Upper lobe of right lung (tissue), 1 donor: Measurements from ENCODE around the gene CAV2. TPM values are rescaled to one million over a fixed set of nuclear protein-coding genes. Genes with fewer than 3 reads are reported as not detected.

Experiments
- ATAC-seq: fragments of 200-7000 bp; cut with Tn5 transposase; one replicate; pipeline ENCODE4 v1.9.1; 2020; ENCODE audit warnings: mild to moderate bottlenecking, moderate library complexity
- DNase-seq: peaks from one replicate; pipeline ENCODE4 v3.0.0-alpha.2; 2020
- H3K27ac ChIP-seq: fragments of 200-600 bp; one replicate; pipeline ENCODE4 v1.8.0; 2022
- H3K27me3 ChIP-seq: fragments of 200-600 bp; one replicate; pipeline ENCODE4 v1.8.0; 2022; ENCODE audit warnings: mild to moderate bottlenecking
- H3K36me3 ChIP-seq: fragments of 200-600 bp; one replicate; pipeline ENCODE4 v1.8.0; 2022
- H3K4me1 ChIP-seq: fragments of 200-600 bp; one replicate; pipeline ENCODE4 v1.8.0; 2022
- H3K4me3 ChIP-seq: fragments of 200-600 bp; one replicate; pipeline ENCODE4 v1.8.0; 2022; ENCODE audit warnings: mild to moderate bottlenecking
- H3K9me3 ChIP-seq: fragments of 200-600 bp; one replicate; pipeline ENCODE4 v1.8.0; 2022
- intact Hi-C: fragments of 100-400 bp; cut with DNase I; formaldehyde crosslinking; loops from one replicate; pipeline ENCODE4 v1.11.0; 2022
- total RNA-seq: library from RNA; stranded (reverse); fragmentation: NEBNext Ultra II Directional; extraction: Animal tissue kit (Norgen Biotek cat#: 25700); gene quantifications from one replicate; pipeline ENCODE4 v1.2.1, GENCODE V29; 2021
- TF ChIP-seq, protein P1 (sequence below): fragments of 200-600 bp; IDR thresholded peaks from one replicate; pipeline ENCODE4 v1.8.0; 2022; ENCODE audit warnings: antibody characterized with exemption
- donor health status: DM: no; HTN: yes; CAD: no; lungs with severe emphysema.

CAV2 gene
- total RNA-seq, 1 donor from 2014 or later, result 192 TPM

DNA sequence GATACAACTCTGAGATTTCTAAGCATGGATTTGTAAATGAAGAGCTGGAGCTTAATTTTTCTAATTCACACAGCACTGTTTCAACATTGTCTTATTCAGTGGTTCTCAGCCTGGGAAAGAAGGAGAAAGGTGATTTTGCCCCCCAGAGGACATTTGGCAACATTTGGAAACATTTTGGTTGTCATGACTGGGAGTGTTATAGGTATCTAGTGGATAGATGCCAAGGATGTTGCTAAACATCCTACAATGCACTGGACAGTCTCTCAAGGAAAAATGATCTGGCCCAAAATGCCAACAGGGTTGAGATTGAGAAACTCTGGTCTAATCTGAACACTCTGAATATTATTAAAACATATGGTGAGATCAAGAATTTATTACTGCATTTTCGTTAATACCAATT is 3.8 kb upstream of the CAV2 start:
- Histone ChIP-seq H3K4me1 (no peaks in the 10 kb centered on the region), H3K9me3 (no peaks in the 10 kb centered on the region), H3K27ac (no peak overlapping the region), H3K4me3 (no peak overlapping the region), H3K27me3 (no peaks in the 10 kb centered on the region), H3K36me3 (no peaks in the 10 kb centered on the region)
- TF ChIP-seq, protein P1, sequence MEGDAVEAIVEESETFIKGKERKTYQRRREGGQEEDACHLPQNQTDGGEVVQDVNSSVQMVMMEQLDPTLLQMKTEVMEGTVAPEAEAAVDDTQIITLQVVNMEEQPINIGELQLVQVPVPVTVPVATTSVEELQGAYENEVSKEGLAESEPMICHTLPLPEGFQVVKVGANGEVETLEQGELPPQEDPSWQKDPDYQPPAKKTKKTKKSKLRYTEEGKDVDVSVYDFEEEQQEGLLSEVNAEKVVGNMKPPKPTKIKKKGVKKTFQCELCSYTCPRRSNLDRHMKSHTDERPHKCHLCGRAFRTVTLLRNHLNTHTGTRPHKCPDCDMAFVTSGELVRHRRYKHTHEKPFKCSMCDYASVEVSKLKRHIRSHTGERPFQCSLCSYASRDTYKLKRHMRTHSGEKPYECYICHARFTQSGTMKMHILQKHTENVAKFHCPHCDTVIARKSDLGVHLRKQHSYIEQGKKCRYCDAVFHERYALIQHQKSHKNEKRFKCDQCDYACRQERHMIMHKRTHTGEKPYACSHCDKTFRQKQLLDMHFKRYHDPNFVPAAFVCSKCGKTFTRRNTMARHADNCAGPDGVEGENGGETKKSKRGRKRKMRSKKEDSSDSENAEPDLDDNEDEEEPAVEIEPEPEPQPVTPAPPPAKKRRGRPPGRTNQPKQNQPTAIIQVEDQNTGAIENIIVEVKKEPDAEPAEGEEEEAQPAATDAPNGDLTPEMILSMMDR, result no peak
- ATAC-seq (no peak), DNase-seq (no peak)
- intact Hi-C loops, result no loop called here

DNA sequence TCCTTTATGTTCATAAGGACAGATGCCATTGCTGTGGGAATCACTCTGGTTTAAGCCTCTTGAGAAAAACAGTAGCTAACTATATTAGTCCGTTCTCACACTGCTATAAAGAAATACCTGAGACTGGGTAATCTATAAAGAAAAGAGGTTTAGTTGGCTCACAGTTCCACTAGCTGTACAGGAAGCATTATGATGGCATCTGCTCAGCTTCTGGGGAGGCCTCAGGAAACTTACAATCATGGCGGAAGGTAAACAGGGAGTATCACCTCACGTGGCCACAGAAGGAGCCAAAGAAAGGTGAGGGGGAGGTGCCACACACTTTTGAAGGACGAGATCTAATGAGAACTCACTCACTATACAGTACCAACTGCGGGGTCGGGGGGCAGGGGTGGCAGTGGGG is 2.9 kb upstream of the CAV2 start:
- H3K9me3 ChIP-seq, result no peaks in the 10 kb centered on the region
- TF ChIP-seq, protein P1, result no peak
- DNase-seq (no peak), ATAC-seq (no peak)
- no peak overlapping the region for H3K27ac ChIP-seq
- H3K4me3 ChIP-seq, result no peak overlapping the region
- H3K27me3 ChIP-seq, result no peaks in the 10 kb centered on the region
- intact Hi-C loops, result no loop called here
- H3K36me3 ChIP-seq, result no peaks in the 10 kb centered on the region
- H3K4me1 ChIP-seq, result no peaks in the 10 kb centered on the region

DNA sequence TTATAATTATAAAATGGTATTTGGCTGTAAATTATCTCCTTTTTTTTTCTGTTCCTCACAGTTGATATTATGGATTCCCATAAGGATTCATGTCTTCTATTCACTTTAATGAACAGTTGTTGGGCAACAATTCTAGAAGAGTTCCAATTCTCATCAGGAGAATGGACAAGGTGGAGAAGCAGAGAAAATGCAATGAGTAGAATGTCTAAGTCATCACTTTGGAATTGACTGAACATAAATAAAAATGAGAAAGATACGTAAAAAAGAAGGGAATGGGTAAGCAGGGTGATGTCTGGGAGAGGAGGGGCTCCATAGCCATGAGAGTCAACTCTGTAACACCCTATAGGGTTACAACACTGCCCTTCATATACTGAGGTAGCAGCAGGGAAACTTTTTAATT is 1.8 kb upstream of the CAV2 start:
- Histone ChIP-seq H3K4me1 (no peaks in the 10 kb centered on the region), H3K9me3 (no peaks in the 10 kb centered on the region), H3K27ac (no peak overlapping the region), H3K4me3 (no peak overlapping the region), H3K27me3 (no peaks in the 10 kb centered on the region), H3K36me3 (no peaks in the 10 kb centered on the region)
- intact Hi-C loops, result no loop called here
- TF ChIP-seq, protein P1, result no peak
- ATAC-seq (no peak), DNase-seq (no peak)

DNA sequence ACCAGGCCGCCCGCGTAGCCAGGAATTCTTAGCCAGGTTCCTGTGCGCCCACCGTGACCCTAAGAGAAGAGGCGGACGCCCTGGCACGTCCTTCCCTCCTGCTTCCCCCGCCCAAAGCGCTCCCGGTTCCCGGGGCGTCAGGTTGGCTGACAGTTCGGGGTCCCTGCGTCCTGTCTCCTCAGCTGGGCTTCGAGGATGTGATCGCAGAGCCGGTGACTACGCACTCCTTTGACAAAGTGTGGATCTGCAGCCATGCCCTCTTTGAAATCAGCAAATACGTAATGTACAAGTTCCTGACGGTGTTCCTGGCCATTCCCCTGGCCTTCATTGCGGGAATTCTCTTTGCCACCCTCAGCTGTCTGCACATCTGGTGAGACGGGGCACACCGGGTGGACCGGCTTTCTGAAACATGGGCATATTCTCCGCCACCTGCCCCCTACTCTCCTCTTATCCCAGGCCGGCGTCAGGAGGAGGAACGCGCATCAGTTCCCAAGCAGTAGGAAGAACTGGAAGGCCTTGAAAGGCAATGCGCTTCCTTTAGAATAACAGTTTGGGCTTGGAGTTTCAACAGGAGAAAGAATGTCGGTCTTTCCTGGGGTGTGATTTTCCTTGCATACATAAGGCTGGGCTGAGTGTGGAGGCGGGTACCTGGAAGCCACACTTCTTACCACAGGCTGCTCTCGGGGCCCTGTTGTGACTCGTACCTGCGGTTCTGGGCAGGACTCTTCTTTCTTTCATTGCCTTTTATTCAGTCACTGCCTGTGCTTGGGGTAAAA is 728 bp downstream of the CAV2 start:
- H3K27me3 ChIP-seq, result no peaks in the 10 kb centered on the region
- no peaks in the 10 kb centered on the region for H3K9me3 ChIP-seq
- H3K4me3 ChIP-seq, result peak overlapping the region; percentile 77
- peak overlapping the region; percentile 94 for H3K27ac ChIP-seq
- TF ChIP-seq, protein P1, result no peak
- ATAC-seq, result peak; percentile 59
- H3K36me3 ChIP-seq, result no peaks in the 10 kb centered on the region
- H3K4me1 ChIP-seq, result no peaks in the 10 kb centered on the region
- peak; percentile 66 for DNase-seq
- intact Hi-C loops, result no loop called here

DNA sequence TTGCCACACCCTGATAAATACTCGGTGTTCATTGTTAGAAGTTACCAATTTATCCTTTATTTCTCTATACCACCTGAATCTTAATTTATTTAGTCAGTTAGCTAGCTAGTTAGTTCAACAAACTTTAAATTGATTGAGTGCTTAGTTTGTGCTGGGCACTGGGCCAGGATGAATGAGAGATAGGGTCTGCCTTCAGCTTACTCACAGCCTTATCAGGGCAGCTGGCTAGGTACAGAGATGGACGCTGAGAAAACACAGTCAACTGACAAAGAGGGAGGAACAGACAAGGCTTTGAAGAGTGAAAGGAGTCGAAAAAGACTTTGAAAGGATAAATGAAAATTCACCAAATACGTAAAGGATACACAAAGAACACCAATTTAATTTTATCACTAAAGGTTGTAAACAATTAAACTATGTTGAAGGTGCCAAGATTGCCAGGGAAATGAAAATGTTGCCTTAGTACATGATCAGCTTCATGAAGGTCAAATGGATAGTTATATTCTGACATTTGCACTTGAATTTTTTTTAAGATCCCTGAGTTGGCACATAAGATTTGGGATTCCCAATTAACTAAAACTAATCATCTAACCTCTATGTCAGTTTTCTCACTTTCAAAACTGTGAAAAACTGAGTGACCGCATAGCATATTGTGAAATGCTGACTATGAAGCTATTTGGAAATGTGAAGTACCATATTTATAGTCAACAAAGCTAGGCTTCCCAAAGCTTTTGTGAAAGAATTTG is 2.1 kb downstream of the CAV2 start:
- H3K4me1 ChIP-seq, result no peaks in the 10 kb centered on the region
- no peaks in the 10 kb centered on the region for H3K27me3 ChIP-seq
- peak overlapping the region; percentile 94 for H3K27ac ChIP-seq
- H3K9me3 ChIP-seq, result no peaks in the 10 kb centered on the region
- TF ChIP-seq, protein P1, result no peak
- no peak for ATAC-seq
- no peak for DNase-seq
- intact Hi-C loops, result no loop called here
- H3K36me3 ChIP-seq, result peaks cover 5% of the 10 kb centered on the region
- peak overlapping the region; percentile 77 for H3K4me3 ChIP-seq
